ENCODE data around the gene VAMP2.

GRCh38 chr17:8176197-8176940 lies 13.6 kb upstream of the VAMP2 start, which contains the start of gene TMEM107:
- peak; percentile 45 for TF ChIP-seq CTCF (IDR thresholded peaks at IDR 0.05; ENCODE audit: low read depth, low read length, poor library complexity, severe bottlenecking)
- TF ChIP-seq EZH2phosphoT487 (IDR thresholded peaks at IDR 0.05; ENCODE audit: borderline replicate concordance, low read length) = no peak
